Non-pigmented ciliary epithelial cell (primary cell): ENCODE data around the gene GRAMD4.

Experiments
- DNase-seq: peaks from one replicate; pipeline ENCODE4 v3.0.0-alpha.2; 2010; ENCODE audit warnings: low read depth

Gene GRAMD4

DNA sequence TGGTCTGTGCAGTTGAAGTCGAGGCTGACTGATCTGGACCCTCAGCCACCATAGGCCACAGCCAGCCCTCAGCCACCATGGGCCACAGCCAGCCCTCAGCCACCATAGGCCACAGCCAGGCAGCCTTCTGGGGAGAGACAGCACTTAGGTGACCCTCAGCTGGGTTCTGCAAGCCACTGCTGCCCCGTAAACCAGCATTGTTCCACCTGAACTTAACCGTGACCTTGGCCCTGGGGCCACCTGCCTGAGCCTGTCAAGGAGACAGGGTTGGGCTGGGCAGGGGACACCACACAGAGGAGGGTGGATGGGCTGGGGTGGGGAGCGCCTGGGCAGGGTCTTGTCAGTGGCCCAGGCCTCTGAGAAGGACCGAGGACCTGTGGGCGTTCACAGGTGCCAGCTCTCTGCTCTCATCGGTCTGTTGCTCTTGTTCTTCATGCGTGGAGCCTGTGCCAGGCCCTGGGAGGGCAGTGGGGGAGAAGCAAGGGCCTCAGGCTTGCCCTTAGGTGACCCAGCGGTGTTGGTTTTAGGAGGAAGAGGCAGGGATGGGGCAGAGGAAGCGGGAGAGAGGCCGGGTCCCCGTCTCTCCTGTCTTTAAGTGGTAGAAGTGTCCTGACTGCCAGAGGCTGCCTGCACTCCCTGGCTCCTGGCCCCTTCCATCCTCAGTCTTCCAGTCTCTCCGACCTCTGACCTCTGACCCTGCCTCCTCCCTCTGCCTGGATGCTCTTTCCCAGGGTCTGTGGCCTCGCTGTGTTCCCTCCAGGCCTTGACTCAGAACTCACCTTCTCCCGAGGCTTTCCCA is 36.9 kb downstream of the GRAMD4 start:
- no peak for DNase-seq

GRCh38 chr22:46657655-46657953 is 37.4 kb downstream of the GRAMD4 start:
- no peak for DNase-seq

GRCh38 chr22:46657996-46658947 is 38.1 kb downstream of the GRAMD4 start:
- no peak for DNase-seq

DNA sequence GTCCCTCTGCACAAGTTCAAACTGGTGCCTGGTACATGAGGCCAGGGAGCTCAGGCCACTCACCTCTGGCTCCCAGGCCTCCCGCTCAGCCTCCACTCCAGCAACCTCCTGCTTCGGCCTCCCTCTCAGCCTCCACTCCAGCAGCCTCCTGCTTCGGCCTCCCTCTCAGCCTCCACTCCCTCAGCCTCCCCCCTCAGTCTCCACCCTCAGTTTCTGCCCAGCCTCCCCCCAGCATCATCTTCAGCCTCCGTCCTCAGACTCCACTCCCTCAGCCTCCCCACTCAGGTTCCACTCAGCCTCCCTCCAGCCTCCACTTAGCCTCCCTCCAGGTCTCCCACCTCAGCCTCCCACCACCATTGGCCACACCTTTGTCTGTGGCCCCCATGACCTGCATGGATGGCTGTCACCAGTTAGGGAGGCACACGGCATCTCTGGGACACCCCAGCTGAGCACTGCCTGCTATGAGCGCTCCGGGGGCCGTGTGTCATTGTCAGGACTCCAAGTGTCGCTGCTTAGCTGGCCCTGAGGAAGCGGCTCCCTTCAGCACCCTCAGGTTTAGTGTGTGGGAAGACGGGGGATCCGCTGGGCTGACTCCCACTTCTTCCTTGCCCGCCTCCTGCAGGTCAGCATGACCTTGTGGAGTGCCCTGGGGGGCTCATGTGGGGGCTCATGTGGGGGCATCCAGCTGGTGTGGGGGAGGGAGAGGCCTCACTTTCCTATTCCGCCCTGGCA is 39.0 kb downstream of the GRAMD4 start:
- DNase-seq, result no peak

- no peak for DNase-seq
Measured at GRCh38 chr22:46659791-46660186, 39.6 kb downstream of the GRAMD4 start.

- DNase-seq, result no peak
Measured at GRCh38 chr22:46660604-46661201, 40.5 kb downstream of the GRAMD4 start.

DNA sequence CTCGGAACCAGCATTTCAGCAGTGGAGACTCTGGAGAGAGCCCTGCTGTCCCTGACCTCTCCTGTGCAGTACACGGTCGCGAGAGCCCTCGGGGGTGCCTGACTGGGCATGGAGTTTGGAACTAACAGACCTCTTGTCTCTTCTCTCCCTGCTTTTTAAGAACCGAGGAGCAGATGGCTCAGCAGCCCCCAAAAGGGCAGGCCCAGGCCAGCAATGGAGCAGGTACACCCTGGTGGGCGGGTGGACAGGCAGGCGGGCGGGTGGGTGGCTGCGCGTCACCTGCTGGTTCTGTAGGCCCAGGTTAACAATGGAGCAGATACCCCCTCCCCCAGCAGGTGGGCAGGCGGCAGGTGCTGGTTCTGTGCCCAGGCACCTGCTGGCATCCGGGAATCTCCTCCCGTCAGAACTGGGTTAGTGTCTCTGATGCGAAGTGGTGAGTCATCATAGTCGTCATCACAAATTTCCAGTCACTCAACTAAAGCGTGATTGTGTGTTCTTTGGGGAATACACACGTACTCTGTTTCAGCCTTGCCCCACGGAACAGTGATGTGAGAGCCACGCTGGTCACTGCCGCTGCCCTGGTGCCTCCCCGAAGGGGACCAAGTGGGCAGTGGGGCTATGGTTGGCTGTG is 41.1 kb downstream of the GRAMD4 start:
- DNase-seq, result no peak

DNA sequence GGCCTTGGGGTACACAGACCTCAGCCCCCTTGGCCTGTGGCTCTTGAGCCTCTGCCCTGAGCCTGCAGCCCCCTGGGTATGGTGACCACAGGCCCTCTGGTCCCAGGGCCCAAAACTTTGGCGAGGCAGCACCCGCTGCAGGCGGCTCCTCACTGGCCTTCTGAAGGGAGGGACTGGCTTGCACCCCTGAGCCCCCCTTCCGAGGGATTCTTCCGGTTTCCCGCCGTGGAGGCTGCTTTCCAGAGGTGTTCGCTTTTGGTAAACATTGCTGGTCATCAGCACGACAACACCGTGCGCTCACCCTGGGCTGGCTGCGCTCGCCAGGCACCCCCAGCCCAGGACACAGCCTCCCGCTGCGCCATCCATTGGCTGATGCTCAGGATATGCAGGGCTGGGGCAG is 42.0 kb downstream of the GRAMD4 start:
- DNase-seq, result no peak

- no peak for DNase-seq
Measured at GRCh38 chr22:46663001-46663400, 42.8 kb downstream of the GRAMD4 start.

DNA sequence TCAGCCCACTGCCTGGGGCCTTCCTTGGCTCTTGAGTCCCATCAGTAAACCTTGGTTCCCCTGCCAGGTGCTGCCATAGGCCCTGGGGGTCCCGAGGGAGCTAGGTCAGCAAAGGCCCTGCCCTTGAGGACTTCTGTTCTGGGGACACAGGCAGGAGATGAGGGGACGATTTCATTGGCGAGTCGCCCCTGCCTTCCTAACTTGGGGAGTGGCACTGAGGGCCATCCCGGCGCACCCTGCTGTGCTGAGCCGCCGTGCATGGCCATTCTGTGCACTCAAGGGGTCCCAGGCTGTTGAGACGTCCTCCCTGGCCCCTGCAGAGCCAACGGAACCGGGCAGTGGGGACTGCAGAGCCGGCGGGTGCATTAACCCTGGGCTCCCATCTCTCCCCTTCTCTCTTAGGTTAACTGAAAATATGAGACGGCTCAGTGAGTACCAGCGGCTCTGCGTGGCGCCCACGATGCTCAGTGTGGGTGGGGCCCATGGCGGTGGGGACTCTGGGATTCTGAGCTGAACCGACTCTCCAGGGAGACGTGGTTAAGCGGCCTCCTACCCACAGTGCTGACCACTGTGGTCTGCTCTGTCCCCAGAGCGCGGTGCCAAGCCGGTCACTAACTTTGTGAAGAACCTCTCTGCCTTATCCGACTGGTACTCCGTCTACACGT is 43.4 kb downstream of the GRAMD4 start:
- no peak for DNase-seq

GRCh38 chr22:46664301-46664855 is 44.2 kb downstream of the GRAMD4 start:
- no peak for DNase-seq

DNA sequence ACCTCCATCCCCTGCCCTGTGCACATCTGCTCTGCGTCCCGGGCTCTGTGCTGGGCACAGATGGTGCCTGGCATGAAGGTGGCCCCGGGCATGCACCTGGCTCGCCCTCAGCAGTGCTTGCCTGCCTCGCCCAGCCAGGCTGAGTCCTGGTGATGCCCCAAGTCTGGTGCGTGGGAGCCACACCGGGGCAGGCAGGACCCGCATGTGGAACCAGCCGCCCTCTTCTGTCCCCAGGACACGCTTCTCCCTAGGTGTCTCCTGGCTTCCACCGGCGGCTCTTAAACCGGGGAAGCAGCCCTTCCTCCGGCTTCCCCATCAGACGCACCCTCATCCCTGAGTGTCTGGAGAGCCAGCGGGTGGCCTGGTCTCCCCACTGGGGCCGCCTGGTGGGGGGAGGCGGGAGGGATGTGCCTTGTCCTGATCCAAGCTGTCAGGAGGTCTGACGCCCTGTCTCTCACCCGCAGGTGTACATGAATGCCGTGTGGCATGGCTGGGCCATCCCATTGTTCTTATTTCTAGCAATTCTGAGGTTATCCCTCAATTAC is 45.0 kb downstream of the GRAMD4 start:
- no peak for DNase-seq

GRCh38 chr22:46665751-46666280 is 45.6 kb downstream of the GRAMD4 start:
- DNase-seq, result no peak

DNA sequence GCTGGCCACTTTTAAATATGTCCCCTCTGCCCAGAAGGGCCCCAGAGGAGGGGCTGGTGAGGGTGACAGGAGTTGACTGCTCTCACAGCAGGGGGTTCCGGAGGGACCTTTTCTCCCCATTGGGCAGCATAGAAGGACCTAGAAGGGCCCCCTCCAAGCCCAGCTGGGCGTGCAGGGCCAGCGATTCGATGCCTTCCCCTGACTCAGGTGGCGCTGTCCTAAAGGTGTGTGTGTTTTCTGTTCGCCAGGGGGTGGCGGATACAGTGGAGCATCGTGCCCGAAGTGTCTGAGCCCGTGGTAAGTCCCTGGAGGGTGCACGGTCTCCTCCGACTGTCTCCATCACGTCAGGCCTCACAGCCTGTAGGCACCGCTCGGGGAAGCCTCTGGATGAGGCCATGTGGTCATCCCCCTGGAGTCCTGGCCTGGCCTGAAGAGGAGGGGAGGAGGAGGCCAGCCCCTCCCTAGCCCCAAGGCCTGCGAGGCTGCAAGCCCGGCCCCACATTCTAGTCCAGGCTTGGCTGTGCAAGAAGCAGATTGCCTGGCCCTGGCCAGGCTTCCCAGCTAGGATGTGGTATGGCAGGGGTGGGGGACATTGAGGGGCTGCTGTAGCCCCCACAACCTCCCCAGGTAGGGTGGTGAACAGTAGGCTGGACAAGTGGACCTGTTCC is 46.5 kb downstream of the GRAMD4 start:
- DNase-seq, result no peak

GRCh38 chr22:46667245-46667623 is 47.0 kb downstream of the GRAMD4 start:
- no peak for DNase-seq

DNA sequence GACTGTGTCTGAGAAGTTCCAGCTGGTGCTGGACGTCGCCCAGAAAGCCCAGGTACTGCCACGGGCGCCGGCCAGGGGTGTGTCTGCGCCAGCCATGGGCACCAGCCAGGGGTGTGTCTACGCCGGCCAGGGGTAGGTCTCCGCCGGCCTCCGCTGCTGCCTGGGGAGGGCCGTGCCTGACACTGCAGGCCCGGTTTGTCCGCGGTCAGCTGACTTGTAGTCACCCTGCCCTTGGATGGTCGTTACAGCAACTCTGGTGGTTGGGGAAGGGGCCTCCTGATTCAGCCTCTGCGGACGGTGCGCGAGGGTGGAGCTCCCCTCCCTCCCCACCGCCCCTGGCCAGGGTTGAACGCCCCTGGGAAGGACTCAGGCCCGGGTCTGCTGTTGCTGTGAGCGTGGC is 47.9 kb downstream of the GRAMD4 start:
- no peak for DNase-seq

- no peak for DNase-seq
Measured at GRCh38 chr22:46669201-46669600, 49.0 kb downstream of the GRAMD4 start.

DNA sequence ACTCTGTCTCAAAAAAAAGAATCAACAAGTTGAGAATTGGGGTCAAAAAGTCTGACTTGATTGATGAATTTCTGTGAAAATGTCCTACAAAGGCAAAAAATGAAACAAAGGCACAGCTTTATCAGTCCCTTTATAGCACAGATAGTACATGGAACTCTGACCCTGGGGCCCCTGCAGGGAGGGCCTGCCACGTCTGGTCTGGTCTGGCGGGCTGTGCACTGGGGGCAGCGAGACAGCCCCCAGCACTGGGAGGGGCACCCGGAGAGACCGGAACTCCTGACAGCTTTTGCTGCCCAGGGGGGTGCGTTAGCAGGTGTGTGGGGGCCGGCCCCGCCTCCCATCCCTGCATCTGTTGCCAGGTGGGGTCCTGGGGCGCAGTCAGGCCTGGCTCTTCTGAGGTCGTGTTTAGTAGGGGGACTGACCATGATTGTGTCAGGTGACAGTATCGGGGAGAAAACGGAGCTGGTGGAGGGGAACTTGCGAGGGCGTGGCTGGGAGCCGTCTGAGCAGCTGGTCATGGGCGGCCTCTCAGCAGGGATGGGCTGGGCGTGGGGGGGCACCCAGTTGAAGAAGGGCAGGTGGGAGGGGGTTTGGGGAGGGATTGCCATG is 51.7 kb downstream of the GRAMD4 start:
- DNase-seq, result no peak

- DNase-seq, result no peak
Measured at GRCh38 chr22:46672731-46673130, 52.5 kb downstream of the GRAMD4 start.
